IPS-NIHi7 (cell line): ENCODE results near the gene SPINK7.

Experiments used
- DNase-seq: peaks from one replicate; pipeline ENCODE4 v3.0.0; 2012; ENCODE audit warnings: mixed read lengths; ENCODE audit errors: extremely low spot score

Gene SPINK7

DNA sequence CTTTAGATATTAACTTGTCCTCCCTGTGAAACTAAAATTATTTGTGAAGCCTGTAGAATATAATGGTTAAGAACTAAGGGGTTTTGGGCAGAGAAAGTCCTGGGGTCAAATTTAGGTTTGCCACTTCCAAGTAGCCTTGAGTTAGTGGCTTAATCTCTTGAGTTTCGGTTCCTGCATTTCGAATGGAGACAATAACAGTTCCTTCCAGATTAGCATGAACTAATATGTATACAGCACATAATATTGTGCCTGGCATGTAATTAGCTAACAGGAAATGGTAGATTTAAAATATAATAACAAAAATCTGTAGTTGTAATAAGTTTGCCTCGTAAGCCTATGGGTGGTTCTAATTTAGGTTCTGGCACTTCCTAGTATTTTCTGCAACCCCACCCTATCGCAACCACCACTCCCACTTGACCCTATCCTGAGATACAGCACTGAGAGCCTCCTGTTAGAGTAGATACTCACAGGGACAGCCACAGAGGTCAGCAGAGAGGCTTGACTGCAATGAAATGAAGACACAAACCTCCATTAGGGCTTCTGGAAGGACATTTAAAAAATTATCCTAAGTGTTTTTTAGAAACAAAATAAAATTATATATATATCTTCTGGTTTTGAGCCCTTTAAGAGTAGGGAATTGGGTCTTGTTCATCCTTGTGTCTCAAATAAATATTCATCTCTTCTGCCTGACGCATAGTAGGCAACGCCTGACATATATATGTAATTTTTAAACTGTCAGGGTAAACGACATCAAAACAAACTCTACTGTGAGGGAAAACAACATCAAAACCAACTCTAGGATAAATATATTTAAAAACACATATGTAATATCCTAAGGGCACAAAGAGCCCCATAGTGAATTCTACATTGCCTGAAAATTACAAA lies 31.6 kb downstream of the SPINK7 start:
- no peak for DNase-seq

GRCh38 chr5:148347706-148348105 lies 35.5 kb downstream of the SPINK7 start:
- no peak for DNase-seq

- DNase-seq: no peak
Measured at GRCh38 chr5:148352696-148353095, 40.5 kb downstream of the SPINK7 start.

DNA sequence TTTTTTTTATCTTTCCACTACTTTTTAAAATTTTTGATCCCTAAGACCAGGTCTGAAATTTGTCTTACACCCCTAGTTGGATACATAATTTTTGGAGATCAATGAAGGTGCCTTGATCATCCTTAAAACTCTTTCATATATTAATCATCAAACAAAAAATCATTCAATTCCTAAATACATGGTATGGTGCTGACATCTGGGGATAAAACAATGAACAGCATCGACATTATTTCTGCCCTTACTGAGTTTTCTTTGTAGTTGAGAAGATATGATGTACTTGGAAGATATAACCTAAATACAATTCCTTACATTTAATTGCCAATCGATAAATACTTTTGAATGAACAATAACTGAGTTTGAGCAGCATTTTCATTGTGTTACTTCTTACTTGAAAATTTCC lies 41.4 kb downstream of the SPINK7 start:
- no peak for DNase-seq

- no peak for DNase-seq
Measured at GRCh38 chr5:148364343-148364742, 52.1 kb downstream of the SPINK7 start.
